Cardiac atrium fibroblast (primary cell): ENCODE results near the gene STXBP1. TPM values are rescaled to one million over a fixed set of nuclear protein-coding genes. Genes with fewer than 3 reads are reported as not detected.

ENCODE experiments used
- total RNA-seq: library from RNA; depleted of rRNA; stranded (reverse); fragments of >200 nt; gene quantifications from 2 replicates; pipeline ENCODE4 v1.2.3, GENCODE V29; 2015

STXBP1 gene
- 28.4 and 35.6 TPM in 2 replicates for total RNA-seq

DNA sequence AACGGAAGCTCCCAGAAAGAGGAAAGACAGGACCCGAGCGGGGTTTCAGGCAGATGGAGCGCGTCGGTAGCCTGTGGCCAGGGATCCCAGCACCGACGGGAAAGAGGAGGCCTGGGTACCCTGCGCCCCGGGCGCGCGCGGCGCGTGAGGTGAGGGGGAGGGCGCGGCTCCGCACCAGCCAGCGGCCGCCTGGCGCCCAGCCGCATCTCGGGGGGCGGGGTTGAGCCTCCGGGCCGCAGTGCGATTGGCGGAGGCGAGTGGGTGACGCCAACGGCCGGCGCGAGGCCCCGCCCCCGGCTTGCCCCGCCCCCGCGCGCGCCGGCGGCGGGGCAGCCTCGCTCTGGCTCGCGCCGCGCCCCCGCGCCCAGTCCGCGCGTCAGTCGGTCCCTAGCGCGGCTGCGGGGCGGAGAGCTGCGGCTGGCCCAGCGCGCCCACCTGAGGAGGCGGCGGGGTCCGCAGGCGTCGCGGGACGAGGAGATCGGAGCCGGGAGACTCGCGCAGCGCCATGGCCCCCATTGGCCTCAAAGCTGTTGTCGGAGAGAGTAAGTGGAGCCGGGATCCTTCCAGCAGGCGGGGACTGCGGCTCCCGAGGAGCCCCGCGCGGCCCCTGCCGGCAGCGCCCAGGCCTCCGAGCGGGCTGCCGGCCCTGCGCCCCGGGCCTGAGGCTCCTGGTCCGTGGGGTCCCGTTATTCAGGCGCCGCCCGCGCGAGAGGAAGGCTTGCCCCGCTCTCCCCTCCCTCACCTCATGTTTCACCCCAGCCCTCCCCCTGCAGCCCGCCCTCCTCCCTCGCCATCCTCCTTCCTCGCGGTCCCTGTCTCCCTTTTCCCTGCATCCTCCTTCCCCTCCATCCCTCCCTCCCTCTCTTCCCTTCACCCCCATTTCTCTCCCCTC lies at the start of gene STXBP1:
STXBP1 (plus strand) TSS at position 379 of the 892 bp plus-strand sequence; CDS start at position 506, 127 bp downstream.

DNA sequence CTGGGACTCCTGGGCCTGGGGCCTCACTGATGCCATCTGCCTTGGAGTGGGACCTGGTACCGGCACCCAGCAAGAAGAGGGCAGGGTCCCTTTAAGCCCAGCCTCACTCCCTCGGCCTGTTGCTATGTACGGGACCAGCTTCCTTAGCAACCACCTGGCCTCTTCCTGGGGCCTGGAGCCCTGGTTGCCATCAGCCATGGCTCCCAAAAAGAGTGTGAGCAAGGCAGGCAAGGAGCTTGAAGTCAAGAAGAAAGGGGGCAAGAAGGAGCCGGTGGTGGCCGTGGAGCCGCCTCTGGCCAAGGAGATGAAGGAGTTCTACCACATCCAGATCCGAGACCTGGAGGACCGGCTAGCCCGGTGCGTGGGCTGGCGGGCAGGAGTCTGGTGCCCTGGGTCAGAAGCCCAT lies 94.8 kb downstream of the STXBP1 start, which contains the start of gene CFAP157:
CFAP157 (plus strand) TSS at position 153 of the 406 bp plus-strand sequence; CDS start at position 197, 44 bp downstream.

DNA sequence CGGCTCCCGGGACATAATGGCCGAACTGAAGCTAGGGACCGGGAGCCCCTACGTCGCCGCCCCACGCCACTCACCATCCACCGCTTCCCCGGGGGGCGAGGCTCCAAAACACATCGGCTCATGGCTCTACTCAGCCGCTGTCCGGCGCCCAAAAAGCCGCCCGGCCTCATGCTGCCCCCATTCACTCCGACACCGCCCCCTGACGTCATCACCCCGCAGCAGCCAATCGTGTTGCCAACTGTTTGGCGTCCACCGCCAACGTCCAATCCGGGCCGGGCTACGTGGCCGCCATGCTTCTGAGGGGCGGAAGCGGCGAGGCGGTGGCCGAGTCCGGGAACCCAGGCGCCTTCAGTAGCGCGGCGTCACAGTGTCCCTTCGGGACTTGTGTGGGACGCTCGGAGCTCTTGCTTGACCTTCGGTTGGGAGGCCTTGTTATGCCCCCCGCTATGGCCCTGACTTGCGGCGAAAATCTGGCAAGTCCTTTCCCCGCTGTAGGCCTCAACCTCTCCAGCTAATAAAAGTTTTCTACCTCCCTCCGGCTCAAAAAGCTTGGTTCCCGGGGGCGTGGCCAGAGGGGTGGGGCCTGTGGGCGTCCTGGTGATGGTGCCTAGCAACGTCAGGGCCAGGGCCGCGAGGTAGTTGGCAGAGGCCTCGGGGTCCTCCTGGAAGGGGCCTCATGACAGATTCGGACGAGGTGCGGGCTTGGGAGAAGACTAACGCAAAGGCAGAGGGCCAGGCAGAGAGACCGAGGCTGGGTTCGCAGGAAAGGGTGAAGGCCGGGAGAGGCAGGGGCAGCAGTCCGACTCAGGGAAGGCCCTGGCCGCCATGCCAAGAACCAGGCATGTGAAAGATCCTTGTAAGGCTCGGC lies 103.6 kb downstream of the STXBP1 start, which contains the start of the genes PTRH1 and TTC16:
PTRH1 (minus strand) TSS at position 194 of the 868 bp plus-strand sequence; CDS start at position 170, 24 bp downstream.
TTC16 (plus strand) TSS at position 610 of the 868 bp plus-strand sequence; CDS start at position 677, 67 bp downstream.

DNA sequence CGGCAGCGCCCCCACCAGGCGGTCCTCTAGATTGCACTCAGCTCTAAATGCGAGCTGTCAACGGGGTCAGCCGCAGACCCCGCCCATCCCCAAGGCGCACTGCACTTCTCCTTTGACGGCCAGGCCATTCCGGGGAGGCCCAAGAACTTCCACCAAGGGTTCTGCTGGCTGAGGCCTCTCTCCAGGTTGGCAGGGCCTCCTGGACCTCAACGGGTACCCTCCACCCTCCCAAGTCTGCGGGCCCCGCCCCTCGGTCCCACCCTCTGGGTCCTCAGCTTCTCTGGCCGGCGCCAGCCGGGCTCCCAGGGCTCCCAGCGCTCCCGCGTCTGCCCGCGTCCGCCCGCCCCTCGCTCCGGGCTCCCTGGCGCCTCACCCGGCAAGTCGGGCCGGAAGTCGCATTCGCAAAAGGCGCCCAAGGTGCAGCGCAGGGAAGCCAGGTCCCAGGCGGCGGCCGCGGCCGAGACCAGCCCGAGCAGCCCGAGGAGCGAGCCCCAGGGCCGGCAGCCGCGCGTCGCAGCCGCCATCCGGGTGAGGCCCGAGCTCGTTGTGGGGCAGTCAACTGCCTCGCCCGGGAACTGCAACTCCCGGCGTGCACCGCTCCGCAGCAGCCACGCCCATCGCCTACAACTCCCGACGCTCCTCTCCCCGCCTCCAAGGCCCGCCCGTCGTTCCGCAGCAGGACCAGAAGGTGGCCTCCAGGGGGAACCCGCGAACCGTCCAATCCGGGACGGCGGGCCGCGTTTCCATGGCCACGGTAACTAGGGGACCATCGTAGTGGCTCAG lies 122.9 kb downstream of the STXBP1 start, which contains the start of gene TOR2A:
TOR2A (minus strand) TSS at position 548 of the 783 bp plus-strand sequence; CDS start at position 524, 24 bp downstream.

Other genes starting within 250 kb of the STXBP1 start
- 21.3 and 26.1 TPM in 2 replicates for gene SLC2A8, start 215.1 kb upstream of the STXBP1 start, total RNA-seq
- 7.9 and 8.7 TPM in 2 replicates for gene ZNF79, start 187.9 kb upstream of the STXBP1 start, total RNA-seq
- 2,722 and 3,224 TPM in 2 replicates for gene RPL12, start 160.9 kb upstream of the STXBP1 start, total RNA-seq
- gene LRSAM1, start 160.8 kb upstream of the STXBP1 start, total RNA-seq: 12.6 and 24.7 TPM in 2 replicates
- not detected in 2 replicates for gene CFAP157, start 94.7 kb downstream of the STXBP1 start, total RNA-seq
- 24.6 and 39.2 TPM in 2 replicates for gene PTRH1, start 103.4 kb downstream of the STXBP1 start, total RNA-seq
- 0.16 TPM in 1 of 2 replicates, not detected in the other for gene TTC16, start 103.8 kb downstream of the STXBP1 start, total RNA-seq
- 9.4 and 12.5 TPM in 2 replicates for gene TOR2A, start 123.0 kb downstream of the STXBP1 start, total RNA-seq
- 2.5 and 2.6 TPM in 2 replicates for gene SH2D3C, start 166.4 kb downstream of the STXBP1 start, total RNA-seq
- gene CDK9, start 173.8 kb downstream of the STXBP1 start, total RNA-seq: 41.8 and 48.0 TPM in 2 replicates
- gene FPGS, start 190.6 kb downstream of the STXBP1 start, total RNA-seq: 24.9 and 29.3 TPM in 2 replicates
- 570 and 620 TPM in 2 replicates for gene ENG, start 242.4 kb downstream of the STXBP1 start, total RNA-seq